CMK (cell line): ENCODE results near the gene MICAL1.
A peak's percentile ranks its signal among the peaks of the same experiment; 100 is the strongest.

Experiments
- DNase-seq: peaks from one replicate; pipeline ENCODE4 v3.0.0-alpha.2; 2010; ENCODE audit warnings: low read depth

Gene MICAL1

DNA sequence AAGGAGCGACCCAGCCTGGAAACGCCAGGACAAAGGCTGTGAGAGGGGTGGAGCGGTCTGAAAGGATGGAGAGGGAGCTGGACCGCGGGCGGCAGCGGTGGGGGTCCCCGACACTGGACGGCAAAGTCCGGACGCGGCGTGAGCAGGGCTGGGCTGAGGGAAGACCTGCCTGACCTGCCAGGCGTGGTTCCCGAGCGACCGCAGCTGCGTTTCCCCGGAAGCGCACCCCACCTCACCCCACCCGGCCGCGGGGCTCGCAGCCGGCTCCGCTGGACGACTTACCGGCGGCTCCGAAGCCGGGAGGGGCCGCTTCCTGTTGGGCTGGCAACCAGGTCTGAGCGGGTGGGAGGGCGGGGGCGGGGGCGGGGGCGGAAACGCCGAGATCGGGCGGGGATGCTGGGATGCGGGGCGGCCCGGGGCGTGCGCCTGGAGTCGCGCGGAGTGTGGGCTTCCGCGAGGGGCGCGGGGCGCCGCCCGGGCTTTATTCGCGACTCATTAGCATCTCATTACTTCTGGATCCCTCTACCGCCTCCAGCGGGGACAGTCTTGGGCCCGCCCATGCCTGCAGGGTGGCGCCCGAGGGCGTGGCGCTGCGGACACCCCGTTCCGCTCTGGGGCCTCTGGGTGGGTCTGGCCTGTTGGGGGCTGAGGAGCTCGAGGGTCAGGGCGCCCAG is at the start of gene MICAL1:
Gene MICAL1 (minus strand): TSS at position 336 of the 674 bp plus-strand sequence. CDS start 1,576 bp downstream, outside the sequence.
- DNase-seq, result peak; percentile 48

DNA sequence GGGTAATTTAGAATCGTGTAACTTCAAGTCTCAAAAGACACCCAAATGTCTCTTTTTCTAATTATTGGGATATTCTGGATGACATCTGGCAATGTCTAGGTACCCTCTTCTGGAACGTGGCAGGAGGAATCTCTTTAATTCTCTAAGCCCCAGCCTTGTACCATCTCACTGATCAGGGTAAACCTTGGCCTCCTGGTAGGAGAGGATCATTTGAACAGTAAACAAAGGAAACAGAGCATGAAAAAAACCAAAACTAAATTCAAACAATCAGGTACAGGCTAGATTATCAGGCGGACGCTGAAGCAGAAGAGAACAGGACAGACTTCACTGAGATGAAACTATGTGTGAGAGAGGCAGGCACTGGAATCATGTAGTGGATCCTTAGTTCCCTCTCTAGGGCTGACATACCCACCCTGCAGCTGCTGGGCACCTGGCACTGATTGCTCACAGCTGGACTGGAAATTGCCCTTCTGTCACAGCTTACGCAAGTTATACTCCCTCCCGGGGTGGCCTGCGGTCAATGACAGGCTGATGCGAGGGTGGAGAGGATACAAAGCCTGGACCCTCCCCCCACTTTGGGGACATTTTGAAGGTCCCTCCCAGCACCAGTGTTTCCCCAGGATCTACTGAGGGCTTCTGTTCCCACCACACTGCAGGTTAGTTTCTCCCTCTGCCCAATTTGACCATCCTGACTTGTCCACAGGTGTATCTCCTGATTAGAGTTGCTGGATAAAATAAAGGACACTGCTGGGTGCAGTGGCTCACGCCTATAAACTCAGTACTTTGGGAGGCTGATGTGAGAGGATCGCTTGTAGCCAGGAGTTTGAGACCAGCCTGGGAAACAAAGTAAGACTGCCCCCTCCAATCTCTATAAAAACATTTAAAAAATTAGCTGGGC is 48.0 kb upstream of the MICAL1 start:
- DNase-seq, result no peak

GRCh38 chr6:109498936-109499335 is 43.4 kb upstream of the MICAL1 start:
- no peak for DNase-seq

DNA sequence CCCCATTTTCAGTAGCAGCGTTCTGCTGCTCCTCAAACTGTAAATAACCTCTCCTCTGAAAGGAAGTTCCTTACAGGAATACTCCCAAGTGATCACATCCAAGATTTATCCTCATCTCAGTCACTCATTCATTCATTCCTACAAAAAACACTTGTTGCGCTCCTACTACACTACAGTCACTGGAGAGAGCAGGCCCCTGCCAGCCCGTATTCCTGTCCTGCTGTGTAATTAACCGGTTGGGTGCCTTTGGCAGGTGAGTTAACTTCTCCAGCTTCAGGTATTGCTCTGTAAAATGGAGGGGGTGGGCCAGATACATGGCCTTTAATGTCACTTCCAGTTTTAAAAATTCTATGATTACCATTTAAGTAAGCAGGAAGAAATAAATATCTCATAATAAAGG is 42.5 kb upstream of the MICAL1 start:
- DNase-seq, result no peak

DNA sequence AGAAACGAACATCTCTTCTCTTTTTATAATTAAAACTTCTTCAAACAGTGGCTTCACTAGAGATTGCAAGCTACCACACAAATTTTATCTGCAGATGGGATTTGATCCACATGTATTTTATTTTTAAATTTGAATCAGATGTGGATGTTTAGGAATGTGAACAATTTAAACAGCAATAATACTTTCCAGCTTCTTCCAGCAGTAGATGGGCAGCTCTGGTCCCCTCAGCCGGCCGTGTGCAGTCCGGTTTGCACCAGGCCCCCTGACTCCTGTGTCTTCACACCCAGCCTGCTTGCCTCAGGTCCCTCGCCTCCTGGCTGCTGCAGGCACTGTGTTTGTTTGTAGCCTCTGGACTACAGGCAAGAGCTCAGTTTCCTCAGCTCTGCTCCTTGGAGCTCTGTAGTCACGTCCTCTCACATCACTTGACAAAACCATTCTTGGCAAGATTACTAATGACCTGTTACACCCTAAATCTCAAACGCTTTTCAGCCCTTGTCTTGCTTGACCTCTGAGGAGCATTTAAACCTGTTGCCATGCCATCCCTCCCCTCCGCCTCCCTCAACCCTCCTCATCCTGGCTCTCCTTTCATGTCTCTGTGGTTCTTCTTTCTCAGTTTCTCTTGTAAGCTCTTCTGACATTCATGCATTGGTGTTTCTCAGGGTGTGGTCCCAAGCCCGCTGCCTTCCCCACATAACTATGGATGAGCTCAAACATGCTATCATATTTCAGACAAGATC is 40.6 kb upstream of the MICAL1 start:
- no peak for DNase-seq

GRCh38 chr6:109493865-109494264 is 38.3 kb upstream of the MICAL1 start:
- no peak for DNase-seq

- peak; percentile 52 for DNase-seq
Measured at GRCh38 chr6:109491207-109491938, 35.8 kb upstream of the MICAL1 start.

- no peak for DNase-seq
Measured at GRCh38 chr6:109490713-109491112, 35.1 kb upstream of the MICAL1 start.

DNA sequence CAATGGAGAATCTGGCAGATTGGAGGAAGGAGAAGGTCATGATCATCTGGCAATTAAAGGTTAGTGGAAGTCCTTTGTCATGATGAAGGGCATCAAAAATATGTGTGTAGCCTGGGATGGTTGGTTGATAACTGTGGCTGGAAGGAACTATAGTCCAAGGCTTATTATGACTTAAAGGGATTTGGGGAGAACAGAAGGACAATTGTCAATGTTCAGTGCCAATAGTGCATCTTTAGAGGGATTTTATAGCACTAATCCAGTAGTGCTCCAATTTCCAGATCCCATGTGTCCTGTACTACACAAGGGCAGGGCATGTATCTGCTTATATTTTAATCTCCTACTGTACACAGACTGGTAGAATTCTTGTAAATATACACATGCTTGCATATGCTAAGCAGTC is 32.4 kb upstream of the MICAL1 start:
- no peak for DNase-seq

DNA sequence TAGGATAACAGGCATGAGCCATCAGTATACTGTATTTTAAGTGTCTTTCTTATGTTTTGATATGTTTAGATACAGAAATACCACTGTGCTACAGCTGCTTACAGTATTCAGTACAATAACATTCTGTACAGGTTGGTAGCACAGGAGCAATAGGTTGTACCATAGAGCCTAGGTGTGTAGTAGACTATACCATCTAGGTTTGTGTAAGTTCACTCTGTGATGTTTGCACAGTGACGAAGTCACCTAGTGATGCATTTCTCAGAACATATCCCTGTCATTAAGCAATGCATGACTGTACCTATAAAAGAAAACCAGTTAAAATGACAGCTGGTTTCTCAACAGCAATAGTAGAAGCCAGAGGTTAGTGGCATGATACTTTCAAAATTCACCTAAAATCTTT is 30.5 kb upstream of the MICAL1 start:
- DNase-seq, result no peak

DNA sequence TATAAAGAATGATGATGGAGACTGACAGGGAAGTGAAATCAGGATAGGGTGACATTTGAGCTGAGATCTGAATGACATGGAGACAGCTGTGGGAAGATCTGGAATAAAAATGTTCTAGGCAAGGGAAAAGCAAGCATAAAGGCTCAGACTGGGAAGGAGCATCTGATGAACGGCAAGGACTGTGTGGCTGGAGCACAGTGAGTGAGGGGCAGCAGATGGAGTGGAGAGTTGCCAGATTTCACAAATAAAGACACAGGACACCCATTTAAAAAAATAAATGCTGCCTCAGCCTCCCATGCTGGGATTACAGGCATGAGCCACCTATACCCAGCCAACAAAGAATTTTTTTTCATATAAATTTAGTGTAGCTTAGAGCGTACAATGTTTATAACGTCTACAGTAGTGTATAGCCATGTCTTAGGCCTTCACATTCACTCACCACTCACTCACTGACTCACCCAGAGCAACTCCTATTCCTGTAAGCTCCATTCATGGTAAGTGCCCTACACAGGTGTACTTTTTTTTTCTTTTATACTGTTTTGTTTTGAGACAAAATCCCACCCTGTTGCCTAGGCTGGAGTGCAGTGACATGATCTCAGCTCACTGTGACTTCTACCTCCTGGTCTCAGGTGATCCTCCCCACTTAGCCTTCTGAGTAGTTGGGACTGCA is 29.8 kb upstream of the MICAL1 start:
- no peak for DNase-seq

DNA sequence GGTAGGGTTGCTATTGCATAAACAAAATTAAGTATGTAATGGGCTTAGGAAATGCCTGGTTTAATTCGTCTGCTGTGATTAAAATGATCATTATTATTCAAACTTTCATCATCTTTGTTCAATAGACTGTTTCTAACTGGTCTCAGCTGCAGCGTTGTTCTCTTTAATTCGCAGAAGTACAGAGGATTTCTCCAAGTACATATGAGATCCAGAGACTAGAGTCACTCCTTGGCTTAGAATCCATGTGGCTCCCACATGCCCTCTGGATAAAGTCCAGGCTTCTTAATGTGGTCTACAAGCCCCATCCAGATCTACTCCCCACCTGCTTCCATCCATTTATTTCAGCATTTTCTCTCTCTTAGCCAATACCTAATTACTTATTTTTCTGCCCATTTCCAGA is 28.6 kb upstream of the MICAL1 start:
- no peak for DNase-seq

GRCh38 chr6:109483735-109484057 is 28.1 kb upstream of the MICAL1 start:
- DNase-seq, result no peak

GRCh38 chr6:109482905-109483734 is 27.5 kb upstream of the MICAL1 start, which contains the start of gene ZBTB24:
Gene ZBTB24 (minus strand): TSS chr6:109483219. CDS start chr6:109482026, 1,193 bp downstream.
- DNase-seq, result peak; percentile 68

DNA sequence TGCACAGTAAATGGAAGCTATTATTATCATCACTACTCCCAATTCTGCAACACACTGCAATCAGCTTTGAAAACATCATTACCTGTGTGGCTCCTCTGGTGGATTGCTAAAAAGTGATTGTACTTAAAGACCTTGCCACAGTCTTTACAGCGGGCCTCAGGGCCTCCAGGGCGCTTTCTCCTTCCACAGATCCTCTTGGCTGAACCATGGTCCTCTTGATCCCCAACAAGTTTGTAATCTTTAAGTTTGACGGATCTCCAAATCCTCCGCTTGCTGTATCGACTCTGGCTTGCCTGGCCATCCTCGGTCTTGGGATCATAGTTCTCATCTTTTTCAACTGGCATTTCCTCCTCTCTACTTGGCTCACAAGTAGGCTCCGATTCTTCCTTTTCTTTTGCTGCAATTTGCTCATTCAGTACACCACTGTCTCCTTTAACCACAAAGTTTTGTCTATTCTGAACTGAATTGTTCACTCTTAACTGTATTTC is 25.5 kb upstream of the MICAL1 start:
- no peak for DNase-seq

DNA sequence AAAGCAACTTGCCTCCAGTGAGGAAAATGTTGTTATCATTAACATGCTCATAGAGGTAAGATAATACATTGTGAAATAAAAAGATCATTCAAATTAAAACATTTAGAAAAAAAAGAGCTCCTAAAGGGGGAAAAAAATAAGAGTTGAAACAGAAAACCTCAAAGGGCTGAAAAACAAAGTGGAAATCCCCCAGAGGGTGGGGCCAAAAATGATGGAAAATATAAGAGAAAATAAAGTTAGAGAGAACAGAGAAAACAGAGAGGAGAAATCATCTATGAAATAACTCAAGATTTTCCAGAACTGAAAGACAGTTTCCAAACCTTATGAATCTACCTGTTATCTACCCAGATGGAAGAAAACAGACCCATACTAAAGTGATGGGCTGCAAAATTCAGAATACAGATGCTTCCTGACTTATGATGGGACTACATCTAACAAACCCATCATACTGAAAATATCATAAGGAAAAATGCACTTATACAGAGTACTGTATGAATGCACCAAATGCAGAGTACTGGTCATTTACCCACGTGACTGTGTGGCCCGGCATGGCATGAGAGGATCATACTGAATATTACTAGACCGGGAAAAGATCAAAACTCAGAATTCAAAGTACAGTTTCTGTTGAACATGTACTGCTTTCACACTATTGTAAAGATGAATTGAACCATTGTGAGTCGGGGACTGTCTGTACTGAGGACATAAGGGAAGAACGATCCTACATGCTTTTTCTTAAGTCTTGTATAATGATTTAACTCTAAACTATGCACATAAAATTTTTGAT is 23.5 kb upstream of the MICAL1 start:
- DNase-seq, result no peak

DNA sequence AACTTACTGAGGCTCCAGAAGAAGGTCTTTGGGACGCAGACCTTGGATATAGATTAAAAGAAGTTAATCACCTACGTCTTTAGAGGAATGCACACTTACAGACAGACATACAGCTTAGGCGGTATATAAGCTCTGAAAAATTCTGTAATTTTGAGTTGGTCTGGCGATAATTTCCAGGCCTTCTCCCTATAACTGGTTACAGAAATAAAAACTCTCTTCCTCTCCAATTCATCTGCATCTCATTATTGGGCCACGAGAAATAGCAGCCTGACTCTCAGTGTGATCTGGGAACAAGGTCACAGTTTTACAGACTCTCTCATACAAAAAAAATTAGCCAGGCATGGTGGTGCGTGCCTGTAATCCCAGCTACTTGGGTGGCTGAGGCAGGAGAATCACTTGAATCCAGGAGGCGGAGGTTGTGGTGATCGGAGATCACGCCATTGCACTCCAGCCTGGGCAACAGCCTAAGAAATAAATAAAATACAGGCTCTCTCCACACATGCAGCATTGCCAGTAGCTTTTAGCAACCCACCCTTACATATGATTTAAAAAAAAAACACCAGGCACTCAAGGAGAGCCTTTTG is 22.7 kb upstream of the MICAL1 start:
- no peak for DNase-seq

GRCh38 chr6:109477725-109478124 is 22.2 kb upstream of the MICAL1 start:
- no peak for DNase-seq

DNA sequence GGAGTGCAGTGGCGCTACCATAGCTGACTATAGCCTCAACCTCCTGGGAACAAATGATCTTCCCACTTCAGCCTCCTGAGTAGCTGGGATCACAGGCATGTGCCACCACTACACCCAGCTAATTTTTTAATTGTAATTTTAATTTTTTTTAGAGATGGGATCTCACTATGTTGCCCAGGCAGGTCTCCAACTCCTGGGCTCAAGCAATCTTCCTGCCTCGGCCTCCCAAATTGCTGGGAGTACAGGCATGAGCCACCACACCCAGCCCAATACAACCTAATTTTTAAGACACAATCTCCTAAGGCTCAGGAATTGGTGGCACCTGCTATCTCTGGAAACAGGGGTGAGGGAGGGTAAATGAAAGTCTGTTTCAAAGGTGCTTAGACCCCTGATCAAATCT is 21.6 kb upstream of the MICAL1 start:
- no peak for DNase-seq
